K562 (cell line): ENCODE data around the gene DNMT3A. TPM values are rescaled to one million over a fixed set of nuclear protein-coding genes. Genes with fewer than 3 reads are reported as not detected.

ENCODE experiments used
- CBFB ChIP-seq: sonication (generic); formaldehyde crosslinking; IDR thresholded peaks from 2 replicates; pipeline ENCODE4 v1.4.0; 2020; ENCODE audit warnings: mild to moderate bottlenecking, missing genetic modification reagents
- CEBPB ChIP-seq: fragments of 450-650 bp; IDR thresholded peaks from 2 replicates; pipeline ENCODE4 v1.6.1; 2016; ENCODE audit warnings: missing genetic modification characterization, missing compliant biosample characterization
- E2F3 ChIP-seq: fragments of 250-450 bp; sonication (Bioruptor Pico); IDR thresholded peaks from 2 replicates; pipeline ENCODE4 v1.4.0; 2020; ENCODE audit warnings: mild to moderate bottlenecking
- ETV5 ChIP-seq: sonication (generic); formaldehyde crosslinking; IDR thresholded peaks from 2 replicates; pipeline ENCODE4 v1.4.0; 2020; ENCODE audit warnings: low read depth, mild to moderate bottlenecking, missing genetic modification reagents
- FOXA3 ChIP-seq, 2 experiments: fragments of 450-650 bp in 1 of 2; sonication (generic) in 1 of 2; formaldehyde crosslinking; IDR thresholded peaks in 1 of 2; conservative IDR thresholded peaks in 1 of 2; 2 replicates each; pipeline versions ENCODE4 v1.4.0 to v1.8.0; 2020 to 2022; ENCODE audit warnings: mild to moderate bottlenecking in 2 of 2, missing genetic modification reagents in 1 of 2
- HLTF ChIP-seq: fragments of 450-650 bp; IDR thresholded peaks from 2 replicates; pipeline ENCODE4 v1.6.1; 2016
- HNRNPK ChIP-seq: fragments of 200-400 bp; formaldehyde crosslinking; IDR thresholded peaks from one replicate; pipeline ENCODE4 v1.6.1; 2018; ENCODE audit warnings: mild to moderate bottlenecking, low read depth, low read length; ENCODE audit not compliant: poor library complexity, severe bottlenecking
- MED1 ChIP-seq: sonication (generic); formaldehyde crosslinking; IDR thresholded peaks from 2 replicates; pipeline ENCODE4 v1.8.1; 2023; ENCODE audit warnings: missing genetic modification reagents, borderline replicate concordance
- NELFE ChIP-seq: IDR thresholded peaks from 2 replicates; pipeline ENCODE4 v1.6.1; 2011; ENCODE audit warnings: mild to moderate bottlenecking; ENCODE audit not compliant: insufficient read depth, insufficient read length
- NFYB ChIP-seq: IDR thresholded peaks from 2 replicates; pipeline ENCODE4 v1.6.1; 2011; ENCODE audit warnings: mild to moderate bottlenecking, moderate library complexity; ENCODE audit not compliant: insufficient read length; ENCODE audit errors: extremely low read depth
- PHF8 ChIP-seq: fragments of 200-600 bp; sonication (generic); IDR thresholded peaks from 2 replicates; pipeline ENCODE4 v1.6.1; 2012; ENCODE audit warnings: mixed run types, mild to moderate bottlenecking, inconsistent platforms, low read length, moderate library complexity, borderline replicate concordance
- POLR2AphosphoS2 ChIP-seq: IDR thresholded peaks from 2 replicates; pipeline ENCODE4 v1.6.1; 2012; ENCODE audit warnings: low read length, improper control_type of control experiment
- SRSF9 ChIP-seq: fragments of 200-400 bp; formaldehyde crosslinking; IDR thresholded peaks from 2 replicates; pipeline ENCODE4 v1.6.1; 2017; ENCODE audit warnings: low read depth, low read length, borderline replicate concordance
- TSC22D4 ChIP-seq: fragments of 450-650 bp; IDR thresholded peaks from 2 replicates; pipeline ENCODE4 v1.6.1; 2016; ENCODE audit warnings: missing genetic modification characterization, missing biosample characterization, control low read depth
- ZBTB1 ChIP-seq: sonication (generic); formaldehyde crosslinking; IDR thresholded peaks from 2 replicates; pipeline ENCODE4 v1.8.1; 2023; ENCODE audit warnings: missing genetic modification reagents, low read depth, mild to moderate bottlenecking, borderline replicate concordance
- ZFP36 ChIP-seq: fragments of 150-350 bp; IDR thresholded peaks from 2 replicates; pipeline ENCODE4 v1.6.1; 2018; ENCODE audit warnings: low read length, low read depth; ENCODE audit not compliant: partially characterized antibody
- ZKSCAN1 ChIP-seq: fragments of 150-350 bp; IDR thresholded peaks from 2 replicates; pipeline ENCODE4 v1.6.1; 2016; ENCODE audit warnings: low read depth, low read length
- ZNF134 ChIP-seq: fragments of 250-450 bp; sonication (Bioruptor Pico); conservative IDR thresholded peaks from 2 replicates; pipeline ENCODE4 v1.4.0; 2020
- ZNF280B ChIP-seq: fragments of 250-450 bp; sonication (Bioruptor Pico); IDR thresholded peaks from 2 replicates; pipeline ENCODE4 v1.5.1; 2021; ENCODE audit warnings: mild to moderate bottlenecking
- ZNF785 ChIP-seq: fragments of 250-450 bp; sonication (Bioruptor Pico); IDR thresholded peaks from 2 replicates; pipeline ENCODE4 v1.4.0; 2020; ENCODE audit warnings: mild to moderate bottlenecking
- polyA plus RNA-seq, 8 experiments: library from polyadenylated mRNA; depleted of rRNA in 4 of 8; stranded (reverse) in 5 of 8; unstranded in 3 of 8; fragments of >200 nt; fragmentation: Nextera tagmentation in 2 of 8; fragmentation: Illumina TruSeq in 1 of 8; extraction: Ambion mirVana in 2 of 8; extraction: Trizol in 1 of 8; gene quantifications; 2 replicates each; pipeline versions ENCODE4 v1.2.1 to v1.2.3, GENCODE V29; 2011 to 2014; ENCODE audit warnings: inconsistent platforms in 1 of 8, missing spikeins in 1 of 8
- total RNA-seq, 7 experiments: library from RNA; depleted of rRNA in 6 of 7; stranded (reverse); fragments of >200 nt in 6 of 7; fragmentation: Illumina TruSeq in 2 of 7; extraction: Trizol in 2 of 7; gene quantifications; 2 replicates each; pipeline versions ENCODE4 v1.2.1 to v1.2.3, GENCODE V29; 2011 to 2021; ENCODE audit warnings: low replicate concordance in 1 of 7
- TF ChIP-seq, protein P1 (sequence below): sonication (generic); IDR thresholded peaks from 2 replicates; pipeline ENCODE4 v1.6.1; 2016
- TF ChIP-seq, protein P2 (sequence below): fragments of 450-650 bp; formaldehyde crosslinking; IDR thresholded peaks from 2 replicates; pipeline ENCODE4 v1.4.0; 2020; ENCODE audit warnings: mild to moderate bottlenecking, moderate library complexity
- TF ChIP-seq, protein P3 (sequence below): sonication (generic); formaldehyde crosslinking; IDR thresholded peaks from 2 replicates; pipeline ENCODE4 v1.8.0; 2022; ENCODE audit warnings: mild to moderate bottlenecking, missing genetic modification reagents

Gene DNMT3A
- total and polyA plus RNA-seq, 9 of the 15 experiments (the other 6 are each of a cell fraction or from before 2014, with no cell fraction given), result 3.0 to 16.0 (median 6.1) TPM

DNA sequence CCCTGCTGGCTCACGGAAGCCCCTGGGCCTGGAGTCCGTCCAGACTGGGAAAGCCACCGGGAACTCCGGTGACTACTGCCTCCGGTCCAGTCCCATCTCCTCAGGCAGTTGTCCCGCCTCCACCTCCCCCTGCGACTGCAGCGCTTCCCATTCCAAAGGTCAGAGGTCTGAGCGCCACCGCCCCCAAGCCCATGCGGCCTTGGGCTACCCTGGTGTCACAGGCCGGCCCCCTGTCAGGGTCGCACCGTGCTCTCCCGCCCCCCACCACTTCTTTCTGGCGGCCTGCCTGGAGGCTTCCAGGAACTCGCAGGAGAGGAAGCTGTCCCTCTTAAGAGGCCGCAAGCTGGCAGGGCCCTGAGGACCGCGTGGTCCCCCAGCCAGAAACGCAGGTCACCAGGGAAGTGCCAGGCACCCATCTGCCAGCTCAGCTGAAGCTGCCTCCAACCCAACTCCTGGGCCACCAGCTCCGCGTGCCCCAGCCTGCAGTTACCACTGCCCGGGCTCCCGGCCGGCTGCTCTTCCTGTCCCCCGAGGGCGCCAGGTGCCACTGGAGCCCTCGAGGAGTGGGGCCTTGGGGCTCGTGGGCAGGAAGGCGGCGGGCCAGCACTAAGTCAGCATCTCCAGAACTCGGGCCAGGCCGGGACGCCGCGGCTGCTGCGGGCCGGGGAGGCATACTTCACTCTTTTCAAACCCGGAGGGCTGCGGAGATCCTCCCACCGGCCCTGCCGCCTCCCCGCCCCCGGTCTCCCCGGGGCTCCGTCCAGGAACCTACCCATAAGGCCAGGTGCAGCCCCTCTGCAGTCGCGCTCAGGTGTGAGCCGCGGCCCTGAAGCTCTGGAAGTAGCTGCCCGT, 90.1 kb downstream of the DNMT3A start (continued):
- TF ChIP-seq ZNF280B (CRISPR knock-in tag), result no peak
- 0 out of 2 replicates have a peak, but pooled peaks have one; percentile 20 for TF ChIP-seq E2F3 (CRISPR knock-in tag)
- TF ChIP-seq NELFE, result no peak
- 0 out of 4 replicates have a peak, but pooled peaks of 1 of the 2 experiments have one; percentile 69 for TF ChIP-seq FOXA3 (CRISPR knock-in tag; conservative IDR thresholded peaks at IDR 0.05 in 1 of 2, IDR thresholded peaks at IDR 0.05 in 1 of 2)
- 0 out of 2 replicates have a peak, but pooled peaks have one; percentile 50 for TF ChIP-seq ETV5 (CRISPR knock-in tag)
- TF ChIP-seq NFYB, result no peak
- no peak for TF ChIP-seq POLR2AphosphoS2
- TF ChIP-seq ZNF134 (CRISPR knock-in tag), result no peak
- TF ChIP-seq, protein P1, sequence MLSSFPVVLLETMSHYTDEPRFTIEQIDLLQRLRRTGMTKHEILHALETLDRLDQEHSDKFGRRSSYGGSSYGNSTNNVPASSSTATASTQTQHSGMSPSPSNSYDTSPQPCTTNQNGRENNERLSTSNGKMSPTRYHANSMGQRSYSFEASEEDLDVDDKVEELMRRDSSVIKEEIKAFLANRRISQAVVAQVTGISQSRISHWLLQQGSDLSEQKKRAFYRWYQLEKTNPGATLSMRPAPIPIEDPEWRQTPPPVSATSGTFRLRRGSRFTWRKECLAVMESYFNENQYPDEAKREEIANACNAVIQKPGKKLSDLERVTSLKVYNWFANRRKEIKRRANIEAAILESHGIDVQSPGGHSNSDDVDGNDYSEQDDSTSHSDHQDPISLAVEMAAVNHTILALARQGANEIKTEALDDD, result no peak
- no peak for TF ChIP-seq HLTF
- TF ChIP-seq CBFB, result peak; percentile 87; the same call in 1 of the 2 replicates
- TF ChIP-seq ZBTB1 (CRISPR knock-in tag), result peak; percentile 84
- TF ChIP-seq PHF8, result peak; percentile 43; the same call in 1 of the 2 replicates
- TF ChIP-seq, protein P2, sequence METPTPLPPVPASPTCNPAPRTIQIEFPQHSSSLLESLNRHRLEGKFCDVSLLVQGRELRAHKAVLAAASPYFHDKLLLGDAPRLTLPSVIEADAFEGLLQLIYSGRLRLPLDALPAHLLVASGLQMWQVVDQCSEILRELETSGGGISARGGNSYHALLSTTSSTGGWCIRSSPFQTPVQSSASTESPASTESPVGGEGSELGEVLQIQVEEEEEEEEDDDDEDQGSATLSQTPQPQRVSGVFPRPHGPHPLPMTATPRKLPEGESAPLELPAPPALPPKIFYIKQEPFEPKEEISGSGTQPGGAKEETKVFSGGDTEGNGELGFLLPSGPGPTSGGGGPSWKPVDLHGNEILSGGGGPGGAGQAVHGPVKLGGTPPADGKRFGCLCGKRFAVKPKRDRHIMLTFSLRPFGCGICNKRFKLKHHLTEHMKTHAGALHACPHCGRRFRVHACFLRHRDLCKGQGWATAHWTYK (CRISPR knock-in tag), result no peak
- TF ChIP-seq MED1 (CRISPR knock-in tag), result no peak
- TF ChIP-seq SRSF9, result no peak
- TF ChIP-seq, protein P3, sequence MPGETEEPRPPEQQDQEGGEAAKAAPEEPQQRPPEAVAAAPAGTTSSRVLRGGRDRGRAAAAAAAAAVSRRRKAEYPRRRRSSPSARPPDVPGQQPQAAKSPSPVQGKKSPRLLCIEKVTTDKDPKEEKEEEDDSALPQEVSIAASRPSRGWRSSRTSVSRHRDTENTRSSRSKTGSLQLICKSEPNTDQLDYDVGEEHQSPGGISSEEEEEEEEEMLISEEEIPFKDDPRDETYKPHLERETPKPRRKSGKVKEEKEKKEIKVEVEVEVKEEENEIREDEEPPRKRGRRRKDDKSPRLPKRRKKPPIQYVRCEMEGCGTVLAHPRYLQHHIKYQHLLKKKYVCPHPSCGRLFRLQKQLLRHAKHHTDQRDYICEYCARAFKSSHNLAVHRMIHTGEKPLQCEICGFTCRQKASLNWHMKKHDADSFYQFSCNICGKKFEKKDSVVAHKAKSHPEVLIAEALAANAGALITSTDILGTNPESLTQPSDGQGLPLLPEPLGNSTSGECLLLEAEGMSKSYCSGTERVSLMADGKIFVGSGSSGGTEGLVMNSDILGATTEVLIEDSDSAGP (CRISPR knock-in tag), result no peak
- TF ChIP-seq ZNF785 (CRISPR knock-in tag), result no peak
- TF ChIP-seq ZKSCAN1, result no peak
- no peak for TF ChIP-seq TSC22D4 (tag)
- TF ChIP-seq HNRNPK, result no peak
- no peak for TF ChIP-seq CEBPB
- TF ChIP-seq ZFP36, result no peak
